NCI-H226 (cell line): Measurements from ENCODE around the gene CCSER2.
"Not testable (repeated sequence)": the region's sequence is repeated elsewhere in the genome, so short reads cannot be mapped to it uniquely, and the experiment has no call there.

Experiments
- DNase-seq: peaks from one replicate; pipeline ENCODE4 v3.0.0-alpha.2; 2015

The CCSER2 gene

GRCh38 chr10:84398696-84399095 lies 70.3 kb downstream of the CCSER2 start:
- DNase-seq, result no peak

GRCh38 chr10:84401854-84402611 lies 73.6 kb downstream of the CCSER2 start:
- no peak for DNase-seq

GRCh38 chr10:84404783-84405182 lies 76.4 kb downstream of the CCSER2 start:
- DNase-seq, result no peak

- no peak for DNase-seq
Measured at GRCh38 chr10:84405662-84406061, 77.3 kb downstream of the CCSER2 start.

- DNase-seq, result no peak
Measured at GRCh38 chr10:84406561-84406960, 78.2 kb downstream of the CCSER2 start.

- DNase-seq, result no peak
Measured at GRCh38 chr10:84407388-84408049, 79.1 kb downstream of the CCSER2 start.

GRCh38 chr10:84412482-84412881 lies 84.1 kb downstream of the CCSER2 start:
- no peak for DNase-seq

GRCh38 chr10:84414110-84414509 lies 85.7 kb downstream of the CCSER2 start:
- DNase-seq, result not testable (repeated sequence)

GRCh38 chr10:84415539-84416244 lies 87.3 kb downstream of the CCSER2 start:
- peak; percentile 45 for DNase-seq

GRCh38 chr10:84416245-84416555 lies 87.8 kb downstream of the CCSER2 start:
- DNase-seq, result no peak

- no peak for DNase-seq
Measured at GRCh38 chr10:84423719-84424118, 95.3 kb downstream of the CCSER2 start.

GRCh38 chr10:84424731-84425167 lies 96.4 kb downstream of the CCSER2 start:
- peak; percentile 90 for DNase-seq

- peak; percentile 84 for DNase-seq
Measured at GRCh38 chr10:84427903-84428650, 99.7 kb downstream of the CCSER2 start.

GRCh38 chr10:84428711-84429110 lies 100.3 kb downstream of the CCSER2 start:
- peak; percentile 42 for DNase-seq

GRCh38 chr10:84429926-84430520 lies 101.6 kb downstream of the CCSER2 start:
- peak; percentile 38 for DNase-seq

- DNase-seq, result no peak
Measured at GRCh38 chr10:84432891-84433290, 104.5 kb downstream of the CCSER2 start.

- DNase-seq, result no peak
Measured at GRCh38 chr10:84440781-84441180, 112.4 kb downstream of the CCSER2 start.

- DNase-seq, result no peak
Measured at GRCh38 chr10:84447701-84448400, 119.5 kb downstream of the CCSER2 start.

GRCh38 chr10:84449351-84449750 lies 121.0 kb downstream of the CCSER2 start:
- DNase-seq, result not testable (repeated sequence)

GRCh38 chr10:84452003-84452402 lies 123.6 kb downstream of the CCSER2 start:
- no peak for DNase-seq

- no peak for DNase-seq
Measured at GRCh38 chr10:84453303-84453702, 124.9 kb downstream of the CCSER2 start.

- DNase-seq, result no peak
Measured at GRCh38 chr10:84456126-84456525, 127.7 kb downstream of the CCSER2 start.
